Panc1 (cell line): Measurements from ENCODE around the gene IL17B. TPM values are rescaled to one million over a fixed set of nuclear protein-coding genes. Genes with fewer than 3 reads are reported as not detected.

Experiments
- ATAC-seq: fragments of 200-7000 bp; cut with Tn5 transposase; 2 replicates; pipeline ENCODE4 v1.9.1; 2020; ENCODE audit warnings: mild to moderate bottlenecking, moderate library complexity
- BruUV-seq: library from RNA; stranded (reverse); fragments of 400-500 nt; replicated peaks from 2 replicates; lab custom pipeline; 2021; lab: Mats Ljungman, UMichigan
- CTCF ChIA-PET: fragments of 300-600 bp; sonication (Branson Sonifier 250); formaldehyde crosslinking; loops from one replicate; lab custom pipeline; 2022; ENCODE audit warnings: antibody characterized with exemption; lab: Charles Lee
- POLR2A ChIA-PET: fragments of 300-600 bp; sonication (Branson Sonifier 250); formaldehyde crosslinking; loops from one replicate; lab custom pipeline; 2022; ENCODE audit warnings: antibody characterized with exemption; lab: Charles Lee
- DNase-seq: peaks from one replicate; pipeline ENCODE4 v3.0.0-alpha.2; 2010; ENCODE audit warnings: low read depth, low spot score
- H3K27ac ChIP-seq: 2 replicates; pipeline ENCODE4 v1.5.1; 2011; ENCODE audit warnings: mild to moderate bottlenecking, low read length, inconsistent platforms
- H3K27me3 ChIP-seq: fragments of 200-500 bp; sonication (Bioruptor generic); 2 replicates; pipeline ENCODE4 v1.6.0; 2014; ENCODE audit warnings: low read length, inconsistent platforms; ENCODE audit not compliant: control insufficient read depth, insufficient read depth
- H3K36me3 ChIP-seq: fragments of 200-500 bp; sonication (Bioruptor generic); 2 replicates; pipeline ENCODE4 v1.5.1; 2014; ENCODE audit warnings: inconsistent platforms, mild to moderate bottlenecking, low read length, moderate library complexity; ENCODE audit not compliant: control insufficient read depth, insufficient read depth
- H3K4me1 ChIP-seq: 2 replicates; pipeline ENCODE4 v1.5.1; 2011; ENCODE audit warnings: inconsistent platforms, mild to moderate bottlenecking, low read length, moderate library complexity; ENCODE audit not compliant: control insufficient read depth, insufficient read depth
- H3K4me3 ChIP-seq, 2 experiments: 2 replicates each; pipeline ENCODE4 v1.5.1; 2011 to 2012; ENCODE audit warnings: low read depth in 2 of 2, low read length in 2 of 2, mild to moderate bottlenecking in 2 of 2, inconsistent platforms in 1 of 2, moderate library complexity in 1 of 2
- H3K9me3 ChIP-seq: fragments of 200-500 bp; sonication (Bioruptor generic); 2 replicates; pipeline ENCODE4 v1.5.1; 2014; ENCODE audit warnings: low read depth, mild to moderate bottlenecking, inconsistent platforms, low read length, moderate library complexity; ENCODE audit not compliant: control insufficient read depth, insufficient read depth
- CTCF ChIP-seq: fragments of 450-650 bp; IDR thresholded peaks from 2 replicates; pipeline ENCODE4 v1.5.1; 2017; ENCODE audit warnings: mild to moderate bottlenecking
- POLR2AphosphoS5 ChIP-seq: IDR thresholded peaks from 2 replicates; pipeline ENCODE4 v1.6.1; 2012; ENCODE audit warnings: mild to moderate bottlenecking, low read depth, low read length, moderate library complexity
- SIN3A ChIP-seq: IDR thresholded peaks from 2 replicates; pipeline ENCODE4 v1.6.1; 2012; ENCODE audit warnings: low read depth, mild to moderate bottlenecking, low read length, moderate library complexity, borderline replicate concordance; ENCODE audit not compliant: insufficient read depth
- TCF7L2 ChIP-seq: IDR thresholded peaks from 2 replicates; pipeline ENCODE4 v1.6.1; 2011; ENCODE audit warnings: mild to moderate bottlenecking, low read depth, low read length, inconsistent platforms
- in situ Hi-C: cut with HindIII; loops from 2 replicates; pipeline ENCODE4 v1.10.0; 2016; ENCODE audit warnings: low sequenced_read_pairs, low pct_unique_long_range_greater_than_20kb
- intact Hi-C: fragments of 100-400 bp; cut with micrococcal nuclease; formaldehyde crosslinking; loops from one replicate; pipeline ENCODE4 v1.10.0; 2022; ENCODE audit not compliant: unreplicated experiment
- total RNA-seq: library from RNA; stranded (reverse); gene quantifications from one replicate; pipeline ENCODE4 v1.2.1, GENCODE V29; 2021; ENCODE audit not compliant: unreplicated experiment
- TF ChIP-seq, protein P1 (sequence below), 2 experiments: IDR thresholded peaks; 2 replicates each; pipeline ENCODE4 v1.6.1; 2011 to 2012; ENCODE audit warnings: low read depth in 2 of 2, control low read depth in 1 of 2, low read length in 1 of 2, mild to moderate bottlenecking in 1 of 2, moderate library complexity in 1 of 2; ENCODE audit not compliant: insufficient read depth in 1 of 2

Gene IL17B
- total RNA-seq, 1 experiment from 2014 or later, result not detected

GRCh38 chr5:149389552-149390495 lies 10.7 kb upstream of the IL17B start:
- intact Hi-C loops (no loop called here), in situ Hi-C loops (no loop called here)
- ATAC-seq (no peak), DNase-seq (no peak)
- Histone ChIP-seq H3K27me3 (no peaks in the 10 kb centered on the region), H3K36me3 (no peaks in the 10 kb centered on the region), H3K4me3 (no peak overlapping the region), H3K4me1 (no peaks in the 10 kb centered on the region), H3K27ac (no peak overlapping the region), H3K9me3 (no peaks in the 10 kb centered on the region)
- TF ChIP-seq SIN3A (no peak), CTCF (no peak), POLR2AphosphoS5 (no peak), TCF7L2 (no peak)
- TF ChIP-seq, protein P1, sequence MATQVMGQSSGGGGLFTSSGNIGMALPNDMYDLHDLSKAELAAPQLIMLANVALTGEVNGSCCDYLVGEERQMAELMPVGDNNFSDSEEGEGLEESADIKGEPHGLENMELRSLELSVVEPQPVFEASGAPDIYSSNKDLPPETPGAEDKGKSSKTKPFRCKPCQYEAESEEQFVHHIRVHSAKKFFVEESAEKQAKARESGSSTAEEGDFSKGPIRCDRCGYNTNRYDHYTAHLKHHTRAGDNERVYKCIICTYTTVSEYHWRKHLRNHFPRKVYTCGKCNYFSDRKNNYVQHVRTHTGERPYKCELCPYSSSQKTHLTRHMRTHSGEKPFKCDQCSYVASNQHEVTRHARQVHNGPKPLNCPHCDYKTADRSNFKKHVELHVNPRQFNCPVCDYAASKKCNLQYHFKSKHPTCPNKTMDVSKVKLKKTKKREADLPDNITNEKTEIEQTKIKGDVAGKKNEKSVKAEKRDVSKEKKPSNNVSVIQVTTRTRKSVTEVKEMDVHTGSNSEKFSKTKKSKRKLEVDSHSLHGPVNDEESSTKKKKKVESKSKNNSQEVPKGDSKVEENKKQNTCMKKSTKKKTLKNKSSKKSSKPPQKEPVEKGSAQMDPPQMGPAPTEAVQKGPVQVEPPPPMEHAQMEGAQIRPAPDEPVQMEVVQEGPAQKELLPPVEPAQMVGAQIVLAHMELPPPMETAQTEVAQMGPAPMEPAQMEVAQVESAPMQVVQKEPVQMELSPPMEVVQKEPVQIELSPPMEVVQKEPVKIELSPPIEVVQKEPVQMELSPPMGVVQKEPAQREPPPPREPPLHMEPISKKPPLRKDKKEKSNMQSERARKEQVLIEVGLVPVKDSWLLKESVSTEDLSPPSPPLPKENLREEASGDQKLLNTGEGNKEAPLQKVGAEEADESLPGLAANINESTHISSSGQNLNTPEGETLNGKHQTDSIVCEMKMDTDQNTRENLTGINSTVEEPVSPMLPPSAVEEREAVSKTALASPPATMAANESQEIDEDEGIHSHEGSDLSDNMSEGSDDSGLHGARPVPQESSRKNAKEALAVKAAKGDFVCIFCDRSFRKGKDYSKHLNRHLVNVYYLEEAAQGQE (IDR thresholded peaks at IDR 0.05; ENCODE audit: insufficient read depth in 1 of 2, low read depth in 2 of 2, low read length in 1 of 2), result no peak
- ChIA-PET POLR2A (interaction anchor here (0.6 to 0.7 kb wide), 3 partner anchors 11 to 335 kb away, joined by 3 to 5 read pairs (median 3); no protein-coding TSS in a partner anchor), CTCF (interaction anchor here (0.6 kb wide), 1 partner anchor 265 kb away, joined by 3 read pairs; no protein-coding TSS in a partner anchor)
- BruUV-seq, result no TSS peak

DNA sequence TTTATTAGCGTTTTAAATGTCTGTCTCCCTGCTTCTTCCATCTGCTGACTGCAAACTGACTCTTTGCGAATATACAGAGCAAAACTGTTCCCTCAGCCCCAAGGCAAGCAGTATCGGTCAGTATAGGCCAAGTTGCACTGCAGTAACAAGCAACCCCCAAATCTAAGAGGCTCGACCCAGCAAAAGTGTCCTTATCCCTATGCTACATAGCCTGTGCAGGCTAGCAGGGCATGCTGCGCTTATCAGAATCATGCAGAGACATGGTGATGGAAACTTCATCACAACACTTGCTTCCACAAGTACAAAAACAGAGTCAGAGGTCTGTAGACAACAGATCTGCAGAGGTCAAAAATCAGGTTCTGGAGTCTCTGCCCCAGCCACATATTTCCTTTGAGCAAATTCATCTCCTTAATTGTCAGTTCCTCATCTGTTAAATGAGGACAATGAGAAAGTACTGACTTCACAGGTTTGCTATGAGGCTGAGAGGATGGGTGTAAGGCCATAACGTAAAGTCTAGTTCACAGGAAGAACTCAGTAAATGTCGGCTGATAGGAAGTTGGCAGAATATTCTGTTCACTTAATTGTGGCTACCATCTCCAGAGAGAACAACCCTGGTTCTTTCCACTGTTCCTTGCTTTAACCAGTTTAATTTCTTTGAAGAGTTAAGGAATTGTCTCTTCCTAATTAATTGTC lies 9.6 kb upstream of the IL17B start:
- no peaks in the 10 kb centered on the region for H3K36me3 ChIP-seq
- ATAC-seq, result no peak
- TF ChIP-seq POLR2AphosphoS5, result no peak
- TF ChIP-seq SIN3A, result no peak
- TF ChIP-seq, protein P1 (IDR thresholded peaks at IDR 0.05; ENCODE audit: insufficient read depth in 1 of 2, low read depth in 2 of 2, low read length in 1 of 2), result no peak
- TF ChIP-seq CTCF, result no peak
- no peak for TF ChIP-seq TCF7L2
- BruUV-seq, result no TSS peak
- H3K27ac ChIP-seq, result no peak overlapping the region
- intact Hi-C loops, result no loop called here
- in situ Hi-C loops, result no loop called here
- ChIA-PET POLR2A (no interaction called here), CTCF (no interaction called here)
- H3K9me3 ChIP-seq, result no peaks in the 10 kb centered on the region
- no peak for DNase-seq
- no peaks in the 10 kb centered on the region for H3K27me3 ChIP-seq
- H3K4me3 ChIP-seq, result no peak overlapping the region
- H3K4me1 ChIP-seq, result no peaks in the 10 kb centered on the region
